Lower lobe of right lung (tissue), 2 donors: ENCODE results near the gene TIMP3. TPM values are rescaled to one million over a fixed set of nuclear protein-coding genes. Genes with fewer than 3 reads are reported as not detected.
A peak's percentile ranks its signal among the peaks of the same experiment; 100 is the strongest.

Experiments
- ATAC-seq, 2 donors: fragments of 200-7000 bp; cut with Tn5 transposase; one replicate each; pipeline ENCODE4 v1.9.1; 2020 to 2022; ENCODE audit warnings: mild to moderate bottlenecking in 2 of 2, moderate library complexity in 2 of 2
- DNase-seq: peaks from one replicate; pipeline ENCODE4 v3.0.0-alpha.2; 2020
- H3K27ac ChIP-seq: fragments of 200-600 bp; one replicate; pipeline ENCODE4 v1.8.0; 2022
- H3K27me3 ChIP-seq: fragments of 200-600 bp; one replicate; pipeline ENCODE4 v1.8.0; 2022; ENCODE audit warnings: low read depth
- H3K36me3 ChIP-seq: fragments of 200-600 bp; one replicate; pipeline ENCODE4 v1.8.0; 2022; ENCODE audit warnings: mild to moderate bottlenecking
- H3K4me1 ChIP-seq: fragments of 200-600 bp; one replicate; pipeline ENCODE4 v1.8.0; 2022
- H3K4me3 ChIP-seq: fragments of 200-600 bp; one replicate; pipeline ENCODE4 v1.8.0; 2022; ENCODE audit warnings: mild to moderate bottlenecking
- H3K9me3 ChIP-seq: fragments of 200-600 bp; one replicate; pipeline ENCODE4 v1.8.0; 2022
- intact Hi-C: fragments of 100-400 bp; cut with DNase I; formaldehyde crosslinking; loops from one replicate; pipeline ENCODE4 v1.11.0; 2022
- total RNA-seq: library from RNA; stranded (reverse); fragmentation: NEBNext Ultra II Directional; extraction: Animal tissue kit (Norgen Biotek cat#: 25700); gene quantifications from one replicate; pipeline ENCODE4 v1.2.1, GENCODE V29; 2021
- TF ChIP-seq, protein P1 (sequence below): fragments of 200-600 bp; IDR thresholded peaks from one replicate; pipeline ENCODE4 v1.8.0; 2022; ENCODE audit warnings: antibody characterized with exemption, mild to moderate bottlenecking
- donor health status: DM: no; HTN: yes; CAD: no; lungs with severe emphysema.

TIMP3 gene
- total RNA-seq, 1 donor from 2014 or later = 390 TPM

GRCh38 chr22:32880893-32881596 lies 79.5 kb downstream of the TIMP3 start:
- peak; percentile 82 to 85 for ATAC-seq
- Histone ChIP-seq H3K4me3 (no peak overlapping the region), H3K4me1 (peaks cover 15% of the 10 kb centered on the region), H3K9me3 (no peaks in the 10 kb centered on the region), H3K27ac (peak overlapping the region; percentile 6), H3K27me3 (no peaks in the 10 kb centered on the region), H3K36me3 (no peaks in the 10 kb centered on the region)
- intact Hi-C loops = no loop called here
- DNase-seq = peak; percentile 64
- TF ChIP-seq, protein P1, sequence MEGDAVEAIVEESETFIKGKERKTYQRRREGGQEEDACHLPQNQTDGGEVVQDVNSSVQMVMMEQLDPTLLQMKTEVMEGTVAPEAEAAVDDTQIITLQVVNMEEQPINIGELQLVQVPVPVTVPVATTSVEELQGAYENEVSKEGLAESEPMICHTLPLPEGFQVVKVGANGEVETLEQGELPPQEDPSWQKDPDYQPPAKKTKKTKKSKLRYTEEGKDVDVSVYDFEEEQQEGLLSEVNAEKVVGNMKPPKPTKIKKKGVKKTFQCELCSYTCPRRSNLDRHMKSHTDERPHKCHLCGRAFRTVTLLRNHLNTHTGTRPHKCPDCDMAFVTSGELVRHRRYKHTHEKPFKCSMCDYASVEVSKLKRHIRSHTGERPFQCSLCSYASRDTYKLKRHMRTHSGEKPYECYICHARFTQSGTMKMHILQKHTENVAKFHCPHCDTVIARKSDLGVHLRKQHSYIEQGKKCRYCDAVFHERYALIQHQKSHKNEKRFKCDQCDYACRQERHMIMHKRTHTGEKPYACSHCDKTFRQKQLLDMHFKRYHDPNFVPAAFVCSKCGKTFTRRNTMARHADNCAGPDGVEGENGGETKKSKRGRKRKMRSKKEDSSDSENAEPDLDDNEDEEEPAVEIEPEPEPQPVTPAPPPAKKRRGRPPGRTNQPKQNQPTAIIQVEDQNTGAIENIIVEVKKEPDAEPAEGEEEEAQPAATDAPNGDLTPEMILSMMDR = no peak

- no peaks in the 10 kb centered on the region for H3K27me3 ChIP-seq
- no peak for DNase-seq
- peaks cover 15% of the 10 kb centered on the region for H3K4me1 ChIP-seq
- no peaks in the 10 kb centered on the region for H3K36me3 ChIP-seq
- intact Hi-C loops = no loop called here
- no peak overlapping the region for H3K4me3 ChIP-seq
- TF ChIP-seq, protein P1 = no peak
- H3K27ac ChIP-seq = no peak overlapping the region
- H3K9me3 ChIP-seq = no peaks in the 10 kb centered on the region
- ATAC-seq = no peak
Measured at GRCh38 chr22:32882360-32882755, 80.9 kb downstream of the TIMP3 start.

- intact Hi-C loops = no loop called here
- Histone ChIP-seq H3K4me1 (peaks cover 15% of the 10 kb centered on the region), H3K4me3 (no peak overlapping the region), H3K36me3 (no peaks in the 10 kb centered on the region), H3K27ac (no peak overlapping the region), H3K9me3 (no peaks in the 10 kb centered on the region), H3K27me3 (no peaks in the 10 kb centered on the region)
- no peak for ATAC-seq
- no peak for DNase-seq
- TF ChIP-seq, protein P1 = no peak
Measured at GRCh38 chr22:32882774-32883530, 81.4 kb downstream of the TIMP3 start.

DNA sequence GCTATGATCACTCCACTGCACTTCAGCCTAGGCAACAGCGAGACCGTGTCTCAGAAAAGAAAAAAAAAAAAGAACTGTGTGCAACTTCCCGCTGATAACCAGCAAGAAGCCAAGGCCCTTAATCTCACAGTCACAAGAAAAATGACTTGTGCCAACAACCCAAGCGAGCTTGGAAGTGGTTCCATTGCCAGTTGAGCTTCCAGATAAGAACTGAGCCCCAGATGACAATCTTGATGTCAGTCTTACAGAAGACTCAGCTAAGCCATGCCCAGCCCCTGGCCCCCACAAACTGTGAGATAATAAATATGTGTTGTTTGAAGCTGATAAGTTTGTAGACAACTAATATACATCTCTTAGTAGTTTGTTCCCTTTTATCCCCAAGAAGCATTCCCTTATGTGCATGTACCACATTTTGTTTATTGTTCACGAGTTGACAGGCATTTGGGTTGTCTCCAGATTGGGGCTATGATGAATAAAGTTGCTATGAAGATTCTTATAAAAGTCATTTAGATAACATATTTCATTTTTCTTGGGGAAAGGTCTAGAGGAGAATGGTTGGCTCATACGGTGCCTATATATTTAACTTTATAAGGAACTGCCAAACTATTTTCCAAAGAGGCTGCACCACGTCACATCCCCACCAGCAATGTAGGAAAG lies 85.9 kb downstream of the TIMP3 start:
- Histone ChIP-seq H3K27ac (no peak overlapping the region), H3K9me3 (no peaks in the 10 kb centered on the region), H3K27me3 (no peaks in the 10 kb centered on the region), H3K36me3 (no peaks in the 10 kb centered on the region), H3K4me3 (no peak overlapping the region), H3K4me1 (no peaks in the 10 kb centered on the region)
- TF ChIP-seq, protein P1 = no peak
- DNase-seq (no peak), ATAC-seq (no peak)
- intact Hi-C loops = no loop called here

DNA sequence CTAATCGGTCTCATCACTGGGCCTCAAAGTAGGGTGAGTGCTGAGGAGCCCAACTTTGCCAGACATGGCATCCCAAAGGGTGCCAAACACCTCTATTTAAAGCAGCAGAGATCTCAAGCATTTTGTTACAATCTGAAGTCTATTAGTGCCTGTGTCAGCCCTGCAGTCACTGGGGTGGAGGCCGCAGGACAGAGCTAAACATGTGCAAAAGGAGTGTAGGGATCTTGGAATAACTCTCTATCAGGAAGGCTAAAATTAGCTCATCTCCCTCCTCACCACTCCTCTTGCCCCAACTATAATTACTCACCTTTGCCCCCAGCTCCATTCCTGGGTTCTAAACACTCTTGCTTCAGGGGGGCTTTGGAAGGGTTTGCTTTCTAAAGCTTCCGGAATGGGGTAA lies 87.5 kb downstream of the TIMP3 start:
- no peaks in the 10 kb centered on the region for H3K36me3 ChIP-seq
- intact Hi-C loops = no loop called here
- DNase-seq (no peak), ATAC-seq (no peak)
- no peaks in the 10 kb centered on the region for H3K4me1 ChIP-seq
- H3K27ac ChIP-seq = no peak overlapping the region
- no peaks in the 10 kb centered on the region for H3K9me3 ChIP-seq
- H3K27me3 ChIP-seq = no peaks in the 10 kb centered on the region
- no peak overlapping the region for H3K4me3 ChIP-seq
- TF ChIP-seq, protein P1 = no peak
